GM12878 (cell line): ENCODE results near the gene PDE9A. TPM values are rescaled to one million over a fixed set of nuclear protein-coding genes. Genes with fewer than 3 reads are reported as not detected.

Experiments
- ATAC-seq: fragments of 200-7000 bp; cut with Tn5 transposase; 3 replicates; pipeline ENCODE4 v1.9.1; 2020; ENCODE audit warnings: mild to moderate bottlenecking, moderate library complexity
- BruUV-seq: library from RNA; stranded (reverse); fragments of 400-500 nt; replicated peaks from 2 replicates; lab custom pipeline; 2021; lab: Mats Ljungman, UMichigan
- CTCF ChIA-PET: fragments of 300-600 bp; sonication (Branson Sonifier 250); formaldehyde crosslinking; extraction: SDS; loops from one replicate; lab custom pipeline; 2021; ENCODE audit warnings: inconsistent platforms; lab: Yijun Ruan, JAX
- POLR2A ChIA-PET: fragments of 350-600 bp; formaldehyde crosslinking; extraction: SDS; loops from one replicate; lab custom pipeline; 2021; ENCODE audit warnings: inconsistent platforms; lab: Charles Lee
- RAD21 ChIA-PET: fragments of 300-600 bp; sonication (Branson Sonifier 250); formaldehyde crosslinking; loops from one replicate; lab custom pipeline; 2023; ENCODE audit warnings: antibody characterized with exemption; ENCODE audit not compliant: unreplicated experiment; lab: Charles Lee
- SMC1A ChIA-PET: fragments of 300-600 bp; sonication (Branson Sonifier 250); formaldehyde crosslinking; loops from one replicate; lab custom pipeline; 2023; ENCODE audit not compliant: unreplicated experiment, uncharacterized antibody; lab: Charles Lee
- DNase-seq: peaks from one replicate; pipeline ENCODE4 v3.0.0-alpha.2; 2011; ENCODE audit warnings: low read depth, low spot score
- FAIRE-seq: peaks from 3 replicates; lab custom pipeline; 2011; peaks lifted over from hg19 to GRCh38; lab: Jason Lieb, UNC
- H2AFZ ChIP-seq: 2 replicates; pipeline ENCODE4 v1.6.0; 2011; ENCODE audit warnings: low read depth, low read length, control low read depth; ENCODE audit not compliant: control insufficient read depth
- H3K27ac ChIP-seq: 2 replicates; pipeline ENCODE4 v1.5.1; 2011; ENCODE audit warnings: control low read depth; ENCODE audit not compliant: control insufficient read depth, insufficient read depth
- H3K27me3 ChIP-seq, 2 experiments: replicated peaks in 1 of 2; 2 replicates each; pipeline versions ENCODE4 v1.6.0 to v1.6.1; 2011; ENCODE audit warnings: low read length in 1 of 2; ENCODE audit not compliant: control insufficient read depth in 2 of 2, insufficient read depth in 2 of 2
- H3K36me3 ChIP-seq, 2 experiments: 2 replicates each; pipeline ENCODE4 v1.5.1; 2011; ENCODE audit warnings: low read length in 1 of 2; ENCODE audit not compliant: control insufficient read depth in 2 of 2, insufficient read depth in 2 of 2
- H3K4me1 ChIP-seq: 2 replicates; pipeline ENCODE4 v1.6.1; 2011; ENCODE audit warnings: mild to moderate bottlenecking, low read length, moderate library complexity, mixed read lengths; ENCODE audit not compliant: control insufficient read depth, insufficient read depth
- H3K4me2 ChIP-seq: 2 replicates; pipeline ENCODE4 v1.6.0; 2011; ENCODE audit warnings: control low read depth; ENCODE audit not compliant: control insufficient read depth, insufficient read depth
- H3K4me3 ChIP-seq: fragments of 200-600 bp; sonication (generic); 2 replicates; pipeline ENCODE4 v1.5.1; 2016
- H3K79me2 ChIP-seq: 2 replicates; pipeline ENCODE4 v1.6.0; 2011; ENCODE audit warnings: low read length; ENCODE audit not compliant: control insufficient read depth, insufficient read depth
- H3K9ac ChIP-seq: 2 replicates; pipeline ENCODE4 v1.8.0; 2011; ENCODE audit warnings: low read length, control low read depth, mixed read lengths; ENCODE audit not compliant: control insufficient read depth, insufficient read depth
- H3K9me3 ChIP-seq: replicated peaks from 3 replicates; pipeline ENCODE4 v1.5.1; 2011; ENCODE audit warnings: mild to moderate bottlenecking, low read length; ENCODE audit not compliant: control insufficient read depth, insufficient read depth
- H4K20me1 ChIP-seq: 2 replicates; pipeline ENCODE4 v1.6.0; 2011; ENCODE audit not compliant: control insufficient read depth, insufficient read depth
- CBX5 ChIP-seq: sonication (generic); IDR thresholded peaks from 2 replicates; pipeline ENCODE4 v1.6.1; 2016; ENCODE audit warnings: low read depth, moderate library complexity, mild to moderate bottlenecking, inconsistent platforms
- CEBPB ChIP-seq, 2 experiments: fragments of 150-350 bp in 1 of 2; IDR thresholded peaks; 2 replicates each; pipeline ENCODE4 v1.6.1; 2012 to 2014; ENCODE audit warnings: low read depth in 2 of 2, low read length in 2 of 2, borderline replicate concordance in 1 of 2, inconsistent platforms in 1 of 2
- IKZF1 ChIP-seq: fragments of 450-650 bp; conservative IDR thresholded peaks from 2 replicates; pipeline ENCODE4 v1.6.1; 2017; ENCODE audit warnings: antibody characterized with exemption, mild to moderate bottlenecking
- KAT2A ChIP-seq: conservative IDR thresholded peaks from 2 replicates; pipeline ENCODE4 v1.6.1; 2011; ENCODE audit warnings: low read depth, low read length; ENCODE audit not compliant: control insufficient read depth
- MTA2 ChIP-seq: fragments of 450-650 bp; IDR thresholded peaks from 2 replicates; pipeline ENCODE4 v1.6.1; 2016; ENCODE audit warnings: low read depth, mild to moderate bottlenecking, moderate library complexity
- NR2C1 ChIP-seq: fragments of 450-650 bp; IDR thresholded peaks from 2 replicates; pipeline ENCODE4 v1.6.1; 2017; ENCODE audit warnings: antibody characterized with exemption, mild to moderate bottlenecking, moderate library complexity
- TAF1 ChIP-seq: IDR thresholded peaks from 2 replicates; pipeline ENCODE4 v1.6.1; 2011; ENCODE audit warnings: mild to moderate bottlenecking, low read depth, low read length, borderline replicate concordance
- ZBED1 ChIP-seq: IDR thresholded peaks from 2 replicates; pipeline ENCODE4 v1.6.1; 2016; ENCODE audit warnings: borderline replicate concordance
- WGBS: methylation state at CpG from one replicate; pipeline ENCODE4 v1.1.6; 2016; ENCODE audit warnings: low lambda C conversion rate; ENCODE audit not compliant: insufficient replicate concordance, insufficient coverage; ENCODE audit errors: missing lambda C conversion rate; 5-methylcytosine and 5-hydroxymethylcytosine counted together
- in situ Hi-C: fragments of 300-500 bp; cut with MboI; formaldehyde crosslinking; loops from 9 replicates; pipeline ENCODE4 v1.14.3; 2018; ENCODE audit warnings: mixed read lengths
- intact Hi-C: fragments of 100-400 bp; cut with micrococcal nuclease; formaldehyde crosslinking; loops from one replicate; pipeline ENCODE4 v1.14.2; 2022; ENCODE audit not compliant: unreplicated experiment
- polyA plus RNA-seq, 11 experiments: library from polyadenylated mRNA; depleted of rRNA in 4 of 11; unstranded in 6 of 11; stranded (reverse) in 5 of 11; fragments of >200 nt; fragmentation: Nextera tagmentation in 4 of 11; fragmentation: Illumina TruSeq in 1 of 11; extraction: Ambion mirVana in 4 of 11; extraction: Trizol in 1 of 11; gene quantifications; 1 replicate in 1 of 11; 2 replicates in 10 of 11; pipeline versions ENCODE4 v1.2.1 to v1.2.3, GENCODE V29; 2011 to 2016; ENCODE audit warnings: inconsistent platforms in 2 of 11, missing spikeins in 2 of 11, low read depth in 1 of 11
- total RNA-seq, 4 experiments: library from RNA; depleted of rRNA in 3 of 4; stranded (reverse); fragments of >200 nt in 3 of 4; fragmentation: Illumina TruSeq in 1 of 4; extraction: Trizol in 1 of 4; gene quantifications; 2 replicates each; pipeline versions ENCODE4 v1.2.1 to v1.2.3, GENCODE V29; 2013 to 2021
- TF ChIP-seq, protein P1 (sequence below): IDR thresholded peaks from 2 replicates; pipeline ENCODE4 v1.6.1; 2011; ENCODE audit warnings: low read depth, low read length, improper control_type of control experiment, borderline replicate concordance
- TF ChIP-seq, protein P2 (sequence below): fragments of 150-350 bp; IDR thresholded peaks from 2 replicates; pipeline ENCODE4 v1.6.1; 2016; ENCODE audit warnings: low read depth, low read length

The PDE9A gene
- total and polyA plus RNA-seq, 10 of the 15 experiments (the other 5 are each of a cell fraction or from before 2014, with no cell fraction given), result 0.08 to 0.45 (median 0.20) TPM; not detected in 1

DNA sequence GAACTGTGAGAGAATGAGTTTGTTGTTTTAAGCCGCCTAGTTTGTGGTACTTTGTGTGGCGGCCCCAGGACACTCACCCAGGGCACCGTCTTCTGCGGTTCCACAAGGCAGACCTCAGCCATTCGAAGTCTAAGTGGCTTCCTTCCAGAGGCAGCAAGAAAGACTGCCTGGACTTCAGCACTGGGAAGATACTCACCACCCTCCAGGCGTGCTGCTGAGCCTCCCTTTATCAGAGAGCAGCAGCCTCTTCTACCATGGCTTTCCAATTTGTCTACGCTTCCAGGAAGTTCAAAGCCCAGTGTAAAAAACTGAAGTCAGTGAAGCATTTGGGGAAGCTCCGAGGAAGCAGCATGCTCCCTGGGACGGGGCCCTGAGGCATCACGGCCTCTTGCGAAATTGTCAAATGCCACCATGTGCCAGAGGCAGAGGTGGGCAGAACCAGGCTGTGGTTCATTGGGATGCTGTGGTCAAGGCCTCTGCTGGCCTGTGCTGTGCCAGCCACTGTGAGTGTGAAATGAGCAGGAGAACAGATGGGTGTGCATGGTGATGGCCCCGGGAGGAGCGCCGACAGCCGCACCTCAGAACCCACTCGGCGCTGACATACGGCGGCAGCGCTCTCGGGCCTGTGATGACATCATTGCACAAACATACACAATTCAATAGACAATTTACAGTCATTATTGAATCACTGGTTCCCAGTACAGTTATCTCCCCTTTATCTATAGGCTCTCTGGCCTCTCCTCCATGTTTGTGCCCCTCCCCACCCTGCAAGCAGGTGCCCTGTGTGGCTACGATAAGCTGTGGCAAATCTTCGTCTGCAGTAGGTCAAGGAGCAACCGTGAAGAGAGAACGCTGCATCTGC, 110.4 kb downstream of the PDE9A start:
- no peaks in the 10 kb centered on the region for H3K79me2 ChIP-seq
- no peaks in the 10 kb centered on the region for H4K20me1 ChIP-seq
- TF ChIP-seq MTA2 (no peak), ZBED1 (no peak), CBX5 (no peak), NR2C1 (no peak), TAF1 (no peak), IKZF1 (no peak), KAT2A (no peak), CEBPB (IDR thresholded peaks at IDR 0.05; ENCODE audit: borderline replicate concordance in 1 of 2, low read depth in 2 of 2, low read length in 2 of 2) (no peak)
- TF ChIP-seq, protein P1, sequence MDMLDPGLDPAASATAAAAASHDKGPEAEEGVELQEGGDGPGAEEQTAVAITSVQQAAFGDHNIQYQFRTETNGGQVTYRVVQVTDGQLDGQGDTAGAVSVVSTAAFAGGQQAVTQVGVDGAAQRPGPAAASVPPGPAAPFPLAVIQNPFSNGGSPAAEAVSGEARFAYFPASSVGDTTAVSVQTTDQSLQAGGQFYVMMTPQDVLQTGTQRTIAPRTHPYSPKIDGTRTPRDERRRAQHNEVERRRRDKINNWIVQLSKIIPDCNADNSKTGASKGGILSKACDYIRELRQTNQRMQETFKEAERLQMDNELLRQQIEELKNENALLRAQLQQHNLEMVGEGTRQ, result no peak
- TF ChIP-seq, protein P2, sequence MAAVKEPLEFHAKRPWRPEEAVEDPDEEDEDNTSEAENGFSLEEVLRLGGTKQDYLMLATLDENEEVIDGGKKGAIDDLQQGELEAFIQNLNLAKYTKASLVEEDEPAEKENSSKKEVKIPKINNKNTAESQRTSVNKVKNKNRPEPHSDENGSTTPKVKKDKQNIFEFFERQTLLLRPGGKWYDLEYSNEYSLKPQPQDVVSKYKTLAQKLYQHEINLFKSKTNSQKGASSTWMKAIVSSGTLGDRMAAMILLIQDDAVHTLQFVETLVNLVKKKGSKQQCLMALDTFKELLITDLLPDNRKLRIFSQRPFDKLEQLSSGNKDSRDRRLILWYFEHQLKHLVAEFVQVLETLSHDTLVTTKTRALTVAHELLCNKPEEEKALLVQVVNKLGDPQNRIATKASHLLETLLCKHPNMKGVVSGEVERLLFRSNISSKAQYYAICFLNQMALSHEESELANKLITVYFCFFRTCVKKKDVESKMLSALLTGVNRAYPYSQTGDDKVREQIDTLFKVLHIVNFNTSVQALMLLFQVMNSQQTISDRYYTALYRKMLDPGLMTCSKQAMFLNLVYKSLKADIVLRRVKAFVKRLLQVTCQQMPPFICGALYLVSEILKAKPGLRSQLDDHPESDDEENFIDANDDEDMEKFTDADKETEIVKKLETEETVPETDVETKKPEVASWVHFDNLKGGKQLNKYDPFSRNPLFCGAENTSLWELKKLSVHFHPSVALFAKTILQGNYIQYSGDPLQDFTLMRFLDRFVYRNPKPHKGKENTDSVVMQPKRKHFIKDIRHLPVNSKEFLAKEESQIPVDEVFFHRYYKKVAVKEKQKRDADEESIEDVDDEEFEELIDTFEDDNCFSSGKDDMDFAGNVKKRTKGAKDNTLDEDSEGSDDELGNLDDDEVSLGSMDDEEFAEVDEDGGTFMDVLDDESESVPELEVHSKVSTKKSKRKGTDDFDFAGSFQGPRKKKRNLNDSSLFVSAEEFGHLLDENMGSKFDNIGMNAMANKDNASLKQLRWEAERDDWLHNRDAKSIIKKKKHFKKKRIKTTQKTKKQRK, result no peak
- 55% methylated on average over 25 of the region's 25 CpGs for WGBS
- H3K27me3 ChIP-seq, result peaks cover 0 to 5% of the 10 kb centered on the region in 2 experiments; a peak in 2 of 4 replicates
- ChIA-PET POLR2A (no interaction called here), SMC1A (no interaction called here), CTCF (interaction anchor here (0.6 kb wide), 1 partner anchor 67 kb away, joined by 6 read pairs; no protein-coding TSS in a partner anchor), RAD21 (no interaction called here)
- intact Hi-C loops (no loop called here), in situ Hi-C loops (no loop called here)
- H3K4me1 ChIP-seq, result no peaks in the 10 kb centered on the region
- no peak overlapping the region for H3K4me2 ChIP-seq
- H3K27ac ChIP-seq, result no peak overlapping the region
- DNase-seq (no peak), ATAC-seq (no peak), FAIRE-seq (no peak)
- no TSS peak for BruUV-seq
- H3K9ac ChIP-seq, result no peak overlapping the region
- H3K4me3 ChIP-seq, result no peak overlapping the region
- no peak overlapping the region for H2AFZ ChIP-seq
- H3K9me3 ChIP-seq, result no peaks in the 10 kb centered on the region
- H3K36me3 ChIP-seq, result no peaks in the 10 kb centered on the region
